Upper lobe of left lung (tissue), 6 donors: ENCODE data around the gene DOK7. TPM values are rescaled to one million over a fixed set of nuclear protein-coding genes. Genes with fewer than 3 reads are reported as not detected.
A peak's percentile ranks its signal among the peaks of the same experiment; 100 is the strongest.
"Not testable (repeated sequence)": the region's sequence is repeated elsewhere in the genome, so short reads cannot be mapped to it uniquely, and the experiment has no call there.

Experiments used
- ATAC-seq, 2 donors: fragments of 200-7000 bp; cut with Tn5 transposase; one replicate each; pipeline ENCODE4 v1.9.1; 2022; ENCODE audit warnings: mild to moderate bottlenecking in 2 of 2, moderate library complexity in 2 of 2; ENCODE audit not compliant: low FRiP score in 2 of 2
- DNase-seq, 2 donors: peaks; one replicate each; pipeline ENCODE4 v3.0.0-alpha.2; 2019 to 2020
- H3K27ac ChIP-seq, 4 donors: fragments of 200-600 bp; sonication (generic); one replicate each; pipeline ENCODE4 v1.5.1; 2016 to 2019
- H3K27me3 ChIP-seq, 4 donors: fragments of 200-600 bp; sonication (generic); one replicate each; pipeline ENCODE4 v1.5.1; 2017 to 2019
- H3K36me3 ChIP-seq, 4 donors: fragments of 200-600 bp; sonication (generic); one replicate each; pipeline ENCODE4 v1.5.1; 2016 to 2019
- H3K4me1 ChIP-seq, 4 donors: fragments of 200-600 bp; sonication (generic); one replicate each; pipeline ENCODE4 v1.5.1; 2018 to 2019
- H3K4me3 ChIP-seq, 4 donors: fragments of 200-600 bp; sonication (generic); one replicate each; pipeline ENCODE4 v1.5.1; 2017 to 2019; ENCODE audit warnings: mild to moderate bottlenecking in 2 of 4, moderate library complexity in 1 of 4
- H3K9me3 ChIP-seq, 4 donors: fragments of 200-600 bp; sonication (generic); one replicate each; pipeline ENCODE4 v1.5.1; 2018 to 2019
- EP300 ChIP-seq, 4 donors: sonication (generic); formaldehyde crosslinking; IDR thresholded peaks; one replicate each; pipeline ENCODE4 v1.5.1; 2017; ENCODE audit warnings: antibody characterized with exemption in 4 of 4, control low read depth in 2 of 4
- POLR2A ChIP-seq, 4 donors: fragments of 450-650 bp; IDR thresholded peaks; one replicate each; pipeline ENCODE4 v1.5.1; 2016 to 2017; ENCODE audit warnings: antibody characterized with exemption in 4 of 4, mild to moderate bottlenecking in 2 of 4
- POLR2AphosphoS5 ChIP-seq, 2 donors: sonication (generic); formaldehyde crosslinking; IDR thresholded peaks; one replicate each; pipeline ENCODE4 v1.5.1; 2017; ENCODE audit warnings: antibody characterized with exemption in 2 of 2
- WGBS, 2 donors: methylation state at CpG; one replicate each; pipeline ENCODE4 v1.1.5; 2017 to 2018; 5-methylcytosine and 5-hydroxymethylcytosine counted together
- total RNA-seq, 6 donors: library from RNA; depleted of rRNA in 4 of 6; stranded (reverse); fragments of >200 nt in 4 of 6; gene quantifications; one replicate each; pipeline versions ENCODE4 v1.1.0 to v1.2.1, GENCODE V29; 2016 to 2021
- TF ChIP-seq, protein P1 (sequence below), 6 experiments: fragments of 450-650 bp in 4 of 6; fragments of 200-600 bp in 2 of 6; sonication (generic) in 2 of 6; IDR thresholded peaks; one replicate each; pipeline ENCODE4 v1.5.1; 2016 to 2019; ENCODE audit warnings: antibody characterized with exemption in 6 of 6
- donor health status: DM: no; HTN: no; CAD: no; lungs with moderate emphysema.
- donor health status: DM: no; HTN: yes; CAD: no; lungs with severe emphysema.

DOK7 gene
- total RNA-seq, 6 donors from 2014 or later, result 2.1 to 16.0 (median 4.0) TPM

DNA sequence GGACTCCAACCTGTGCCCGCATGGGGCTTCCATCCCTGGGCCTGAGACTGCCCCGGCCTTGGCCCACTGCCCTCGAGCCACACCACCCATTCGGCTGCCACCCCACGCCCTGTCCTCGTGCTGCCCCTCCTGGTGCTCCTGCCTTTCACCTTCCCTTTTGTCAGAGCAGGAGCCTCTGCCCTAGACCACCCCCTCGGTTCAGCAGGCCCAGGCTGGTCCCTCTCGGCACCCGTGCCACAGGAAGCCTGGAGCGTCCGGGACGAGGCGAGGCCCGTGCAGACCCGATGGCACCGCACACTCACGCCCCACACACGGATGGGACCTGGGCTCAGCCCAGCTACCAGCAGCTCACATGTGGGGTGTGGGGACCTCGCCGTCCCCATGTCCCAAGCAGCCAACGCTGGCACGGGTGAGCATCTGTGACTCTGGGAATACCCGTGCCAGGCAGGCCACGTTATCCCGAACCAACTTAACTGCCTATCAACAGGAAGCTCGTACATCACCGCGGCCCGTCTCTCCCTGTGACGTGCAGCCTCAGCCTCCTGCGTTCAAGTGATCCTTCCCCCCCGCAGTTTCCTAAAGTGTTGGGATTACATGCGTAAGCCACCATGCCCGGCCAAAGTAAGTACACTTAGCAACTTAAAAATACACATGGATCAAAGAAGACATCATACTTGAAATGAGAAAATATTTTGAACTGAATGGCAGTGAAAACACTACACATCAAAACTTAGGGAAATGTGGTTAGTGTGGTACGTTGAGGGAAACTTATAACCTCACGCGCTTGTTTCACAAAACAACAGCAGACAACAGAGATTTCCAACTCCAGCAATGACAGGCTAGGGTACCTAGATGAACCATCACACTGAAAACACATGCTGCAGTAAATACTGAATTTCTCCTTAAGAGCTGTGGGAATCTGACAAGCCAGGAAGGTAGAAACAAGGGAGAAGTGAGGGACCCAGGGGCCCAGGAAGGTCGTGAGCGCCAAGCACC is 40.1 kb downstream of the DOK7 start:
- ATAC-seq (no peak), DNase-seq (peak in 1 of 2 donors; percentile 78)
- WGBS, 2 donors, result 80 to 89% methylated on average over 34 to 39 of the region's 39 CpGs
- Histone ChIP-seq H3K4me1 (no peaks in the 10 kb centered on the region), H3K9me3 (no peaks in the 10 kb centered on the region), H3K4me3 (no peak overlapping the region), H3K27me3 (no peaks in the 10 kb centered on the region), H3K27ac (no peak overlapping the region), H3K36me3 (peaks cover 4 to 72% (median 31%) of the 10 kb centered on the region in 4 donors)
- TF ChIP-seq POLR2A (IDR thresholded peaks at IDR 0.05) (no peak), EP300 (IDR thresholded peaks at IDR 0.05) (no peak), POLR2AphosphoS5 (IDR thresholded peaks at IDR 0.05) (no peak)
- TF ChIP-seq, protein P1, sequence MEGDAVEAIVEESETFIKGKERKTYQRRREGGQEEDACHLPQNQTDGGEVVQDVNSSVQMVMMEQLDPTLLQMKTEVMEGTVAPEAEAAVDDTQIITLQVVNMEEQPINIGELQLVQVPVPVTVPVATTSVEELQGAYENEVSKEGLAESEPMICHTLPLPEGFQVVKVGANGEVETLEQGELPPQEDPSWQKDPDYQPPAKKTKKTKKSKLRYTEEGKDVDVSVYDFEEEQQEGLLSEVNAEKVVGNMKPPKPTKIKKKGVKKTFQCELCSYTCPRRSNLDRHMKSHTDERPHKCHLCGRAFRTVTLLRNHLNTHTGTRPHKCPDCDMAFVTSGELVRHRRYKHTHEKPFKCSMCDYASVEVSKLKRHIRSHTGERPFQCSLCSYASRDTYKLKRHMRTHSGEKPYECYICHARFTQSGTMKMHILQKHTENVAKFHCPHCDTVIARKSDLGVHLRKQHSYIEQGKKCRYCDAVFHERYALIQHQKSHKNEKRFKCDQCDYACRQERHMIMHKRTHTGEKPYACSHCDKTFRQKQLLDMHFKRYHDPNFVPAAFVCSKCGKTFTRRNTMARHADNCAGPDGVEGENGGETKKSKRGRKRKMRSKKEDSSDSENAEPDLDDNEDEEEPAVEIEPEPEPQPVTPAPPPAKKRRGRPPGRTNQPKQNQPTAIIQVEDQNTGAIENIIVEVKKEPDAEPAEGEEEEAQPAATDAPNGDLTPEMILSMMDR (IDR thresholded peaks at IDR 0.05), result no peak

- no peak for ATAC-seq
- H3K4me3 ChIP-seq, result no peak overlapping the region
- TF ChIP-seq POLR2A (IDR thresholded peaks at IDR 0.05) (no peak), EP300 (IDR thresholded peaks at IDR 0.05) (no peak), POLR2AphosphoS5 (IDR thresholded peaks at IDR 0.05) (no peak)
- TF ChIP-seq, protein P1 (IDR thresholded peaks at IDR 0.05), result no peak
- H3K27me3 ChIP-seq, result no peaks in the 10 kb centered on the region
- WGBS, 2 donors, result 86 to 91% methylated on average over 7 to 16 of the region's 16 CpGs
- peak in 1 of 2 donors; percentile 73 for DNase-seq
- no peaks in the 10 kb centered on the region for H3K4me1 ChIP-seq
- H3K9me3 ChIP-seq, result no peaks in the 10 kb centered on the region
- no peak overlapping the region for H3K27ac ChIP-seq
- H3K36me3 ChIP-seq, result peaks cover 6 to 88% (median 40%) of the 10 kb centered on the region in 4 donors
These were observed 42.1 kb downstream of the DOK7 start for GRCh38 chr4:3505231-3505630.

- Histone ChIP-seq H3K4me1 (no peaks in the 10 kb centered on the region), H3K4me3 (no peak overlapping the region), H3K27ac (no peak overlapping the region), H3K36me3 (peaks cover 21 to 95% (median 50%) of the 10 kb centered on the region in 4 donors), H3K27me3 (no peaks in the 10 kb centered on the region), H3K9me3 (no peaks in the 10 kb centered on the region)
- DNase-seq (peak in 1 of 2 donors; percentile 15), ATAC-seq (no peak)
- TF ChIP-seq EP300 (IDR thresholded peaks at IDR 0.05), result no peak
- WGBS, 2 donors, result 69 to 87% methylated on average over 10 of the region's 10 CpGs
These were observed 45.4 kb downstream of the DOK7 start for GRCh38 chr4:3508542-3508941.

- DNase-seq (peak in 1 of 2 donors; percentile 71), ATAC-seq (no peak)
- 94 to 97% methylated on average over 12 to 16 of the region's 16 CpGs for WGBS, 2 donors
- Histone ChIP-seq H3K36me3 (peaks cover 25 to 95% (median 63%) of the 10 kb centered on the region in 4 donors), H3K4me1 (no peaks in the 10 kb centered on the region), H3K4me3 (no peak overlapping the region), H3K27me3 (no peaks in the 10 kb centered on the region), H3K27ac (no peak overlapping the region), H3K9me3 (no peaks in the 10 kb centered on the region)
- TF ChIP-seq, protein P1 (IDR thresholded peaks at IDR 0.05), result no peak
- TF ChIP-seq POLR2A (IDR thresholded peaks at IDR 0.05) (no peak), POLR2AphosphoS5 (IDR thresholded peaks at IDR 0.05) (no peak), EP300 (IDR thresholded peaks at IDR 0.05) (no peak)
These were observed 47.4 kb downstream of the DOK7 start for GRCh38 chr4:3510481-3510880.

DNA sequence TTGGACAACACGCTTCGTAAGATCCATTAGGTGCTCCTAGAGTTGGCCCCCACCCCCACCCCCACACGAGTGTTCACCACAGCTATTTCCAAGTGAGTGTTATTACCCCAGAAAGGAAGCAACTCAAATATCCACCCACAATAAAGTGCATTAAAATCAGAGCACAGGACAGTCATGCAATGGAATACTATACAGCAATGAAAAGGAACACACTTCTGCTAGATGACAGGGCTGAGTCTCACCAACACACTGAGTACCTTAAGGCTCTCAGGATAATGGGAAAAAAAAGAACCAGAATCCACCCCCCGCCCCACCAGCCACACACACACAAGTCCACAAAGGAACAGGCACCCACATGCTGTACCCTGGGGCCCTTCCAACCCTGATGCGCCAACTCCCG is 48.1 kb downstream of the DOK7 start:
- H3K9me3 ChIP-seq, result no peaks in the 10 kb centered on the region
- no peak overlapping the region for H3K27ac ChIP-seq
- no peaks in the 10 kb centered on the region for H3K27me3 ChIP-seq
- no peak for ATAC-seq
- peaks cover 28 to 95% (median 65%) of the 10 kb centered on the region in 4 donors for H3K36me3 ChIP-seq
- DNase-seq, result no peak
- TF ChIP-seq EP300 (IDR thresholded peaks at IDR 0.05), result no peak
- TF ChIP-seq, protein P1 (IDR thresholded peaks at IDR 0.05), result no peak
- TF ChIP-seq POLR2A (IDR thresholded peaks at IDR 0.05), result no peak
- TF ChIP-seq POLR2AphosphoS5 (IDR thresholded peaks at IDR 0.05), result no peak
- no peak overlapping the region for H3K4me3 ChIP-seq
- no peaks in the 10 kb centered on the region for H3K4me1 ChIP-seq
- 96 to 98% methylated on average over 6 of the region's 6 CpGs for WGBS, 2 donors

- not testable (repeated sequence) for H3K9me3 ChIP-seq, H3K4me1 ChIP-seq, ATAC-seq, H3K4me3 ChIP-seq, H3K27ac ChIP-seq, H3K27me3 ChIP-seq
- WGBS, 2 donors, result 96 to 100% methylated on average over 15 to 16 of the region's 27 CpGs
- DNase-seq, result peak in 1 of 2 donors; percentile 51
- H3K36me3 ChIP-seq, result peaks cover 33 to 96% (median 65%) of the 10 kb centered on the region in 4 donors
These were observed 48.5 kb downstream of the DOK7 start for GRCh38 chr4:3511601-3512000.
